Activated CD4-positive, alpha-beta T cell treated with anti-CD3 and anti-CD28 coated beads for 36 hours (primary cell): ENCODE data around the gene SLCO3A1. TPM values are rescaled to one million over a fixed set of nuclear protein-coding genes. Genes with fewer than 3 reads are reported as not detected.

Source experiments
- ATAC-seq: fragments of 200-7000 bp; cut with Tn5 transposase; one replicate; pipeline ENCODE4 v1.10.0; 2021; ENCODE audit warnings: mild to moderate bottlenecking, moderate library complexity
- CTCF ChIA-PET: fragments of 350-600 bp; sonication (Branson Sonifier 250); formaldehyde crosslinking; loops from one replicate; lab custom pipeline; 2021; ENCODE audit warnings: antibody characterized with exemption; lab: Charles Lee
- POLR2A ChIA-PET: fragments of 350-600 bp; sonication (Branson Sonifier 250); formaldehyde crosslinking; loops from one replicate; lab custom pipeline; 2021; ENCODE audit warnings: antibody characterized with exemption, inconsistent platforms; lab: Charles Lee
- DNase-seq: peaks from one replicate; pipeline ENCODE4 v3.0.0-alpha.2; 2020
- H3K27ac Mint-ChIP-seq: one replicate; pipeline ENCODE4 v1.8.0; 2021; ENCODE audit warnings: mixed read lengths
- H3K27me3 Mint-ChIP-seq: one replicate; pipeline ENCODE4 v1.8.0; 2021; ENCODE audit warnings: mixed read lengths
- H3K36me3 Mint-ChIP-seq: one replicate; pipeline ENCODE4 v1.8.0; 2021; ENCODE audit warnings: low read depth, mixed read lengths
- H3K4me1 Mint-ChIP-seq: one replicate; pipeline ENCODE4 v1.8.0; 2021; ENCODE audit warnings: mixed read lengths
- H3K4me3 Mint-ChIP-seq: one replicate; pipeline ENCODE4 v1.8.0; 2021; ENCODE audit warnings: mild to moderate bottlenecking, moderate library complexity, mixed read lengths
- H3K9me3 Mint-ChIP-seq: one replicate; pipeline ENCODE4 v1.8.0; 2021; ENCODE audit warnings: low read depth, mixed read lengths
- intact Hi-C, 2 experiments: fragments of 100-400 bp; cut with DNase I in 1 of 2; cut with micrococcal nuclease in 1 of 2; formaldehyde crosslinking; loops; one replicate each; pipeline versions ENCODE4 v1.14.2 to v1.15.1; 2022 to 2024; cut with DNase I, micrococcal nuclease
- total RNA-seq, 2 experiments: library from RNA; stranded (reverse); gene quantifications; one replicate each; pipeline ENCODE4 v1.2.3, GENCODE V29; 2021

SLCO3A1 gene
- total RNA-seq: 1 to 10 TPM; 5.6 to 5.8 TPM

GRCh38 chr15:91853511-91853947 is at the start of gene SLCO3A1:
Gene SLCO3A1, plus strand, starts transcription at chr15:91853708.
- ChIA-PET POLR2A (no interaction called here), CTCF (interaction anchor here (0.6 to 6.8 kb wide), 10 partner anchors 9 to 236 kb away, joined by 3 to 36 read pairs (median 4); no protein-coding TSS in a partner anchor)
- ATAC-seq: peak; percentile 33
- DNase-seq: peak; percentile 77
- Mint-ChIP-seq H3K27ac (peak within 1 kb of the TSS; percentile 88), H3K4me3 (peak within 1 kb of the TSS; percentile 74), H3K36me3 (no peaks in the 10 kb centered on the region), H3K4me1 (peaks cover 61% of the 10 kb centered on the region), H3K27me3 (peaks cover 3% of the 10 kb centered on the region), H3K9me3 (no peaks in the 10 kb centered on the region)
- intact Hi-C loops: loop anchor here (1.0 to 10.0 kb wide), 10 partner anchors 147 to 1161 kb away; partner anchors contain the start of gene CHD2 (in 1 of the 2)

- intact Hi-C loops: no loop called here
- ChIA-PET CTCF (interaction anchor here (0.7 to 1.2 kb wide), 3 partner anchors 11 to 753 kb away, joined by 3 read pairs; no protein-coding TSS in a partner anchor), POLR2A (no interaction called here)
- no peak overlapping the region for H3K27ac Mint-ChIP-seq
- H3K4me1 Mint-ChIP-seq: no peaks in the 10 kb centered on the region
- H3K4me3 Mint-ChIP-seq: no peak overlapping the region
- no peaks in the 10 kb centered on the region for H3K36me3 Mint-ChIP-seq
- H3K27me3 Mint-ChIP-seq: peaks cover 19% of the 10 kb centered on the region
- no peaks in the 10 kb centered on the region for H3K9me3 Mint-ChIP-seq
- ATAC-seq (no peak), DNase-seq (no peak)
Measured at GRCh38 chr15:91807122-91807521, 46.4 kb upstream of the SLCO3A1 start.

DNA sequence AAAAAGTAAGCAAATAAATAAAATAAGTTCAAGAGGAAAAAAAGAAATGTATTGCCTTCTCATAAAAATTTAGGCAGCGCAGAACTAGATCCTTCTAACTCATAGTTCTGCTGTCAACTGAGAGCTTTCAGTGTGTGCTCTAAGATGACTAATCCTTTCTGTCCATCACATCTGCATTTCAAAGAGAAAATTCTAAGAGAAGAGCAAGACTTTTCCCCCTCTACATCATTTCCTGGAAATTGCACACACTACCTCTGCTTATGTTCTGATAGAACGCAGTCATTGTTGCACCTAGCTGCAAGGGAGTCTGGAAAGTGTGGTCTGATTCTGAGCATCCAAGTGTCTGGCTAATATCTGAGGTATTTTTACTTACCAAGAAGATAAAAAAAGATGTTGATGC is 39.6 kb upstream of the SLCO3A1 start:
- intact Hi-C loops: no loop called here
- DNase-seq: peak; percentile 16
- Mint-ChIP-seq H3K36me3 (peaks cover 4% of the 10 kb centered on the region), H3K9me3 (peaks cover 13% of the 10 kb centered on the region), H3K27me3 (peaks cover 10% of the 10 kb centered on the region), H3K4me3 (no peak overlapping the region), H3K4me1 (no peaks in the 10 kb centered on the region), H3K27ac (no peak overlapping the region)
- peak; percentile 66 for ATAC-seq
- POLR2A ChIA-PET: no interaction called here
- CTCF ChIA-PET: interaction anchor here (0.7 kb wide), 1 partner anchor 10 kb away, joined by 3 read pairs; no protein-coding TSS in a partner anchor

- Mint-ChIP-seq H3K27ac (no peak overlapping the region), H3K9me3 (peaks cover 13% of the 10 kb centered on the region), H3K36me3 (peaks cover 4% of the 10 kb centered on the region), H3K27me3 (peaks cover 10% of the 10 kb centered on the region), H3K4me3 (no peak overlapping the region), H3K4me1 (no peaks in the 10 kb centered on the region)
- ChIA-PET POLR2A (no interaction called here), CTCF (interaction anchor here (0.6 kb wide), 1 partner anchor 381 kb away, joined by 3 read pairs; no protein-coding TSS in a partner anchor)
- ATAC-seq (no peak), DNase-seq (no peak)
- intact Hi-C loops: no loop called here
Measured at GRCh38 chr15:91816942-91817341, 36.6 kb upstream of the SLCO3A1 start.

DNA sequence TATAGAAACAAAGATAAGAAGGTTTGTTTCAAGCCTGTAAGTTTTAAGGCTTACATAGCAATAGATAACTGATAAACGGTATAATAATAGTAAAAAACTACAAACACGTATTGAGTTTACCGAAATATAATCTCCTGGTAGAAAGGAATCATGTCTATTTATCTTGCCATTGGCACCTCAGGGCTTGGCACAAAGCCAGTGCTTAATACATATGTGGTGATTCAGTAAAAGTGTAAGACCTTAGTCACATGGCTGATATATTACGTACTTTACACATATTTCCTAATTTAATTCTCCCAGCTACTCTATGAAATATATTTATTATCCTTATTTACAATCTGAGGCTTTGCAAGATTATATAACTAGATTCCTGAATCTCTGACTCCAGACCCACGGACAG is 32.0 kb upstream of the SLCO3A1 start:
- H3K9me3 Mint-ChIP-seq: no peaks in the 10 kb centered on the region
- ChIA-PET CTCF (no interaction called here), POLR2A (interaction anchor here (0.6 kb wide), 1 partner anchor 504 kb away, joined by 3 read pairs; no protein-coding TSS in a partner anchor)
- no peak overlapping the region for H3K4me3 Mint-ChIP-seq
- DNase-seq (no peak), ATAC-seq (no peak)
- no peak overlapping the region for H3K27ac Mint-ChIP-seq
- H3K36me3 Mint-ChIP-seq: no peaks in the 10 kb centered on the region
- H3K27me3 Mint-ChIP-seq: peaks cover 5% of the 10 kb centered on the region
- H3K4me1 Mint-ChIP-seq: no peaks in the 10 kb centered on the region
- intact Hi-C loops: no loop called here

DNA sequence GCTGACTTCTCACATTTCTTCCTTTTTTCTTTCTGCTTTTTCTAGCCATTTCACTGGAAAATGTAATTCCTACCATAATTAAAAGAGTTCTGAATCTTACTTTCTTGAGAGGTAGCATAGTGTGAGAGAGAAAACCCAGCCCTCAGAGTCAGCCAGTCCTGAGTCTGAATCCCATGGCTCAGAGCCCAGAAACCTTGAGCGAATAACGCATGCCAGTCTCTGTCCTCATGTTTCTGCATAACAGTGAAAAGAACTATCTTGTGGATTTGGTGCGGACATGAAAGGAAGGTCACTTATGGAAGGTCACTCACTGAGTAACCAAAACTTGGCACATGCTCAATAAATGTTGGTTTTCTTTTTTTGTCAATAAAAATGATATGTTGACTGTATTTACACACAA is 29.3 kb upstream of the SLCO3A1 start:
- no peak for ATAC-seq
- intact Hi-C loops: no loop called here
- Mint-ChIP-seq H3K36me3 (no peaks in the 10 kb centered on the region), H3K4me1 (no peaks in the 10 kb centered on the region), H3K9me3 (no peaks in the 10 kb centered on the region), H3K27me3 (peaks cover 5% of the 10 kb centered on the region), H3K4me3 (no peak overlapping the region), H3K27ac (no peak overlapping the region)
- DNase-seq: no peak
- CTCF ChIA-PET: interaction anchor here (0.7 kb wide), 1 partner anchor 558 kb away, joined by 3 read pairs; no protein-coding TSS in a partner anchor
- POLR2A ChIA-PET: no interaction called here

- H3K4me1 Mint-ChIP-seq: no peaks in the 10 kb centered on the region
- H3K27me3 Mint-ChIP-seq: no peaks in the 10 kb centered on the region
- ATAC-seq (no peak), DNase-seq (no peak)
- H3K4me3 Mint-ChIP-seq: no peak overlapping the region
- no peak overlapping the region for H3K27ac Mint-ChIP-seq
- ChIA-PET CTCF (no interaction called here), POLR2A (no interaction called here)
- H3K9me3 Mint-ChIP-seq: no peaks in the 10 kb centered on the region
- intact Hi-C loops: no loop called here
- no peaks in the 10 kb centered on the region for H3K36me3 Mint-ChIP-seq
Measured at GRCh38 chr15:91826443-91826842, 27.1 kb upstream of the SLCO3A1 start.

DNA sequence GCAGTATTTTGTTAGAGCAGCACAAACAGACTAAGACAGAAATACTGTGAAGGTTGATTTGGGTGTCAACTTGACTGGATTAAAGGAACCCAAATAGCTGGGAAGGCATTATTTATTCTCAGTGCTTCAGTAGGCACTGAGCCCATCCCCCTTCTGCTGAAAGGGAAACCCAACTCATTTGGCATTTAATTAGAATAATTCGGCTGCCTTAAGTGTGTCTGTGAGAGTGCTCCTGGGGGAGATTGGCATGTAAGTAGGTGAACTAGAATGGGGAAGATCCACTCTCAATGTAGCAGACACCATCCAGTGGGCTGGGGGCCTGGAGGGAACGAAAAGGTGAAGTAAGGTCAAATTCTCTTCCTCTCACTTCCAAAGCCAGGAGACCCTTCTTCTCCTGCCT is 20.5 kb upstream of the SLCO3A1 start:
- no peaks in the 10 kb centered on the region for H3K4me1 Mint-ChIP-seq
- H3K27ac Mint-ChIP-seq: no peak overlapping the region
- ChIA-PET POLR2A (no interaction called here), CTCF (no interaction called here)
- H3K36me3 Mint-ChIP-seq: no peaks in the 10 kb centered on the region
- ATAC-seq (no peak), DNase-seq (no peak)
- H3K4me3 Mint-ChIP-seq: no peak overlapping the region
- H3K9me3 Mint-ChIP-seq: no peaks in the 10 kb centered on the region
- peaks cover 9% of the 10 kb centered on the region for H3K27me3 Mint-ChIP-seq
- intact Hi-C loops: no loop called here

- ChIA-PET POLR2A (no interaction called here), CTCF (interaction anchor here (1.1 kb wide), 1 partner anchor 14 kb away, joined by 3 read pairs; the partner anchor contains the start of gene SLCO3A1)
- no peak overlapping the region for H3K4me3 Mint-ChIP-seq
- intact Hi-C loops: no loop called here
- no peaks in the 10 kb centered on the region for H3K4me1 Mint-ChIP-seq
- H3K27ac Mint-ChIP-seq: no peak overlapping the region
- H3K36me3 Mint-ChIP-seq: no peaks in the 10 kb centered on the region
- DNase-seq: no peak
- H3K9me3 Mint-ChIP-seq: peaks cover 2% of the 10 kb centered on the region
- no peak for ATAC-seq
- H3K27me3 Mint-ChIP-seq: peaks cover 22% of the 10 kb centered on the region
Measured at GRCh38 chr15:91839867-91840266, 13.6 kb upstream of the SLCO3A1 start.

GRCh38 chr15:91841861-91842260 is 11.6 kb upstream of the SLCO3A1 start:
- Mint-ChIP-seq H3K36me3 (no peaks in the 10 kb centered on the region), H3K27ac (no peak overlapping the region), H3K4me3 (no peak overlapping the region), H3K9me3 (peaks cover 2% of the 10 kb centered on the region), H3K27me3 (peaks cover 15% of the 10 kb centered on the region), H3K4me1 (no peaks in the 10 kb centered on the region)
- ChIA-PET POLR2A (no interaction called here), CTCF (no interaction called here)
- ATAC-seq: no peak
- intact Hi-C loops: no loop called here
- no peak for DNase-seq

DNA sequence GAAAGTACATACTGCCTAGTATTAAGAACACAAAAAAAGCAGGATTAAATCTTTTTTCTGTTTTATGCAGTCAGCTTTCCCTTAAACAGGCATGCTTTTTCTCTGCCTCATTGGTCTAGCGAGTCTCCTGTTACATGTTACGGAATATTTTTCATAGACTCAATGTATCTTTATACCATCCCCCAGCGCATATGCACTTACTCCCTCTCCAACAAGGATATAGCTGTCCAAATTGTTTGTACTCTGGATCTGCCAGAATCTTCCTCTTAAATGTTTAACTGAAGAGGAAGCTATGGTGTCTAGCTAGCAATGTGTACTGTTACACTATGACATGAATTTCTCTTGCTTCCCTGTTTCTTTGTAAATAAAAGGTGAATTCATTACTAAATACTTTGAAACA is 9.2 kb upstream of the SLCO3A1 start:
- Mint-ChIP-seq H3K4me3 (no peak overlapping the region), H3K27ac (no peak overlapping the region), H3K36me3 (no peaks in the 10 kb centered on the region), H3K4me1 (peaks cover 3% of the 10 kb centered on the region), H3K27me3 (peaks cover 13% of the 10 kb centered on the region), H3K9me3 (peaks cover 2% of the 10 kb centered on the region)
- ATAC-seq (no peak), DNase-seq (no peak)
- intact Hi-C loops: no loop called here
- CTCF ChIA-PET: interaction anchor here (1.1 kb wide), 1 partner anchor 9 kb away, joined by 6 read pairs; the partner anchor contains the start of gene SLCO3A1
- POLR2A ChIA-PET: no interaction called here

GRCh38 chr15:91844928-91845327 is 8.6 kb upstream of the SLCO3A1 start:
- intact Hi-C loops: no loop called here
- ATAC-seq (no peak), DNase-seq (no peak)
- Mint-ChIP-seq H3K27me3 (peaks cover 10% of the 10 kb centered on the region), H3K9me3 (peaks cover 2% of the 10 kb centered on the region), H3K4me1 (peaks cover 9% of the 10 kb centered on the region), H3K36me3 (no peaks in the 10 kb centered on the region), H3K4me3 (no peak overlapping the region), H3K27ac (no peak overlapping the region)
- ChIA-PET POLR2A (no interaction called here), CTCF (interaction anchor here (1.1 kb wide), 1 partner anchor 9 kb away, joined by 6 read pairs; the partner anchor contains the start of gene SLCO3A1)
